Fibroblast of skin of right biceps (primary cell): ENCODE results near the gene SNRPN.
"Not testable (repeated sequence)": the region's sequence is repeated elsewhere in the genome, so short reads cannot be mapped to it uniquely, and the experiment has no call there.

Experiments used
- DNase-seq: peaks from one replicate; pipeline ENCODE4 v3.0.0-alpha.2; 2013

Gene SNRPN

GRCh38 chr15:24954783-24955530, at the start of gene SNRPN, which contains the start of gene SNURF:
TSS of gene SNRPN (plus strand) at chr15:24954987. CDS start at chr15:24974454, 19,467 bp downstream.
TSS of gene SNURF (plus strand) at chr15:24954987. CDS start at chr15:24955049, 62 bp downstream.
- DNase-seq: peak; percentile 66

GRCh38 chr15:24916305-24917009, 38.3 kb upstream of the SNRPN start:
- no peak for DNase-seq

GRCh38 chr15:24917431-24917830, 37.4 kb upstream of the SNRPN start:
- DNase-seq: no peak

GRCh38 chr15:24919446-24919845, 35.3 kb upstream of the SNRPN start:
- DNase-seq: no peak

- not testable (repeated sequence) for DNase-seq
Observed at GRCh38 chr15:24922781-24923180, 32.0 kb upstream of the SNRPN start.

GRCh38 chr15:24924153-24924552, 30.6 kb upstream of the SNRPN start:
- no peak for DNase-seq

- no peak for DNase-seq
Observed at GRCh38 chr15:24924621-24925020, 30.2 kb upstream of the SNRPN start.

GRCh38 chr15:24931874-24932732, 22.7 kb upstream of the SNRPN start:
- not testable (repeated sequence) for DNase-seq

GRCh38 chr15:24933716-24934115, 21.1 kb upstream of the SNRPN start:
- DNase-seq: no peak

- DNase-seq: not testable (repeated sequence)
Observed at GRCh38 chr15:24938224-24938623, 16.6 kb upstream of the SNRPN start.

- DNase-seq: no peak
Observed at GRCh38 chr15:24940236-24940635, 14.6 kb upstream of the SNRPN start.

GRCh38 chr15:24943361-24943760, 11.4 kb upstream of the SNRPN start:
- DNase-seq: no peak

- DNase-seq: no peak
Observed at GRCh38 chr15:24944954-24945353, 9.8 kb upstream of the SNRPN start.

GRCh38 chr15:24945711-24946110, 9.1 kb upstream of the SNRPN start:
- DNase-seq: no peak

- no peak for DNase-seq
Observed at GRCh38 chr15:24948495-24948894, 6.3 kb upstream of the SNRPN start.

- DNase-seq: no peak
Observed at GRCh38 chr15:24955531-24955921, 739 bp downstream of the SNRPN start.

- DNase-seq: peak; percentile 69
Observed at GRCh38 chr15:24956111-24956838, 1.5 kb downstream of the SNRPN start.

- no peak for DNase-seq
Observed at GRCh38 chr15:24957691-24958090, 2.9 kb downstream of the SNRPN start.

- DNase-seq: no peak
Observed at GRCh38 chr15:24961967-24962366, 7.2 kb downstream of the SNRPN start.

GRCh38 chr15:24962880-24963279, 8.1 kb downstream of the SNRPN start:
- no peak for DNase-seq

- DNase-seq: no peak
Observed at GRCh38 chr15:24966364-24967103, 11.7 kb downstream of the SNRPN start.

- DNase-seq: no peak
Observed at GRCh38 chr15:24971052-24971451, 16.3 kb downstream of the SNRPN start.
